GM06990 (cell line): Measurements from ENCODE around the gene TCTN3.

Experiments used
- DNase-seq: peaks from one replicate; pipeline ENCODE4 v3.0.0-alpha.2; 2011; ENCODE audit not compliant: insufficient read length; ENCODE audit errors: extremely low read depth
- H3K27me3 ChIP-seq: replicated peaks from 2 replicates; pipeline ENCODE4 v1.6.0; 2011; ENCODE audit warnings: low read length; ENCODE audit not compliant: control insufficient read depth, insufficient read depth
- H3K36me3 ChIP-seq: 2 replicates; pipeline ENCODE4 v1.5.1; 2011; ENCODE audit warnings: low read length; ENCODE audit not compliant: control insufficient read depth, insufficient read depth
- H3K4me3 ChIP-seq: replicated peaks from 2 replicates; pipeline ENCODE4 v1.5.1; 2011; ENCODE audit warnings: low read depth, mild to moderate bottlenecking, control low read depth, low read length
- CTCF ChIP-seq: IDR thresholded peaks from 2 replicates; pipeline ENCODE4 v1.5.1; 2011; ENCODE audit warnings: low read length, control low read depth, mild to moderate bottlenecking, inconsistent platforms; ENCODE audit not compliant: insufficient read depth, poor library complexity, severe bottlenecking

The TCTN3 gene

GRCh38 chr10:95657250-95657649, 36.5 kb downstream of the TCTN3 start:
- Histone ChIP-seq H3K4me3 (peak overlapping the region; percentile 94), H3K36me3 (no peaks in the 10 kb centered on the region), H3K27me3 (no peaks in the 10 kb centered on the region)
- no peak for TF ChIP-seq CTCF
- DNase-seq, result no peak

- Histone ChIP-seq H3K36me3 (peaks cover under 1% of the 10 kb centered on the region; the same call in 1 of the 2 replicates), H3K27me3 (no peaks in the 10 kb centered on the region), H3K4me3 (peak within 1 kb of the TSS; percentile 94)
- no peak for TF ChIP-seq CTCF
- peak; percentile 92 for DNase-seq
Measured at GRCh38 chr10:95656291-95657164, 37.2 kb downstream of the TCTN3 start, which contains the start of gene ALDH18A1. Gene ALDH18A1 (minus strand): TSS chr10:95656711. CDS start chr10:95653377, 3,334 bp downstream.

GRCh38 chr10:95655571-95656290, 38.0 kb downstream of the TCTN3 start:
- no peak for DNase-seq
- Histone ChIP-seq H3K36me3 (peaks cover 2% of the 10 kb centered on the region), H3K4me3 (peak overlapping the region; percentile 94), H3K27me3 (no peaks in the 10 kb centered on the region)
- no peak for TF ChIP-seq CTCF

- TF ChIP-seq CTCF, result no peak
- Histone ChIP-seq H3K4me3 (no peak overlapping the region), H3K36me3 (peaks cover 4% of the 10 kb centered on the region), H3K27me3 (no peaks in the 10 kb centered on the region)
- no peak for DNase-seq
Measured at GRCh38 chr10:95653895-95654294, 39.8 kb downstream of the TCTN3 start.

- H3K27me3 ChIP-seq, result no peaks in the 10 kb centered on the region
- no peak overlapping the region for H3K4me3 ChIP-seq
- DNase-seq, result no peak
- no peak for TF ChIP-seq CTCF
- H3K36me3 ChIP-seq, result peaks cover 6% of the 10 kb centered on the region
Measured at GRCh38 chr10:95651346-95652060, 42.2 kb downstream of the TCTN3 start.
